Keratinocyte (primary cell): Measurements from ENCODE around the gene KLHL35. TPM values are rescaled to one million over a fixed set of nuclear protein-coding genes. Genes with fewer than 3 reads are reported as not detected.
A peak's percentile ranks its signal among the peaks of the same experiment; 100 is the strongest.

Source experiments
- DNase-seq: peaks from one replicate; pipeline ENCODE4 v3.0.0-alpha.2; 2011; ENCODE audit warnings: low read depth, missing footprints, low spot score
- FAIRE-seq: peaks from 2 replicates; lab custom pipeline; 2011; peaks lifted over from hg19 to GRCh38; lab: Jason Lieb, UNC
- H2AFZ ChIP-seq: 2 replicates; pipeline ENCODE4 v1.6.0; 2012; ENCODE audit warnings: low read length, control low read depth, inconsistent platforms; ENCODE audit not compliant: control insufficient read depth
- H3K27ac ChIP-seq: 2 replicates; pipeline ENCODE4 v1.5.1; 2011; ENCODE audit warnings: low read length; ENCODE audit not compliant: control insufficient read depth, insufficient read depth
- H3K27me3 ChIP-seq: 3 replicates; pipeline ENCODE4 v1.6.0; 2011; ENCODE audit warnings: low read length; ENCODE audit not compliant: control insufficient read depth, insufficient read depth; ENCODE audit errors: extremely low read depth
- H3K36me3 ChIP-seq, 2 experiments: 2 replicates in 1 of 2; 3 replicates in 1 of 2; pipeline ENCODE4 v1.5.1; 2011; ENCODE audit warnings: low read length in 2 of 2, mild to moderate bottlenecking in 1 of 2; ENCODE audit not compliant: control insufficient read depth in 2 of 2, insufficient read depth in 2 of 2; ENCODE audit errors: extremely low read depth in 1 of 2
- H3K4me1 ChIP-seq: 3 replicates; pipeline ENCODE4 v1.5.1; 2011; ENCODE audit warnings: low read length; ENCODE audit not compliant: control insufficient read depth, insufficient read depth; ENCODE audit errors: extremely low read depth
- H3K4me2 ChIP-seq: 3 replicates; pipeline ENCODE4 v1.6.0; 2011; ENCODE audit warnings: low read depth, low read length; ENCODE audit not compliant: control insufficient read depth, insufficient read depth; ENCODE audit errors: extremely low read depth
- H3K4me3 ChIP-seq, 3 experiments: fragments of 200-600 bp in 1 of 3; sonication (generic) in 1 of 3; 2 replicates in 2 of 3; 3 replicates in 1 of 3; pipeline ENCODE4 v1.5.1; 2011 to 2016; ENCODE audit warnings: low read length in 3 of 3, mild to moderate bottlenecking in 3 of 3, control low read depth in 2 of 3, inconsistent platforms in 1 of 3, low read depth in 1 of 3, mixed read lengths in 1 of 3, mixed run types in 1 of 3, moderate library complexity in 1 of 3; ENCODE audit not compliant: control insufficient read depth in 2 of 3, insufficient read depth in 2 of 3; ENCODE audit errors: extremely low read depth in 1 of 3
- H3K79me2 ChIP-seq: 2 replicates; pipeline ENCODE4 v1.6.0; 2012; ENCODE audit warnings: low read length; ENCODE audit not compliant: control insufficient read depth, insufficient read depth
- H3K9ac ChIP-seq: 3 replicates; pipeline ENCODE4 v1.6.0; 2011; ENCODE audit warnings: low read length; ENCODE audit not compliant: control insufficient read depth, insufficient read depth; ENCODE audit errors: extremely low read depth
- H3K9me1 ChIP-seq: 3 replicates; pipeline ENCODE4 v1.6.0; 2011; ENCODE audit warnings: low read length; ENCODE audit not compliant: control insufficient read depth, insufficient read depth; ENCODE audit errors: extremely low read depth
- H3K9me3 ChIP-seq: 2 replicates; pipeline ENCODE4 v1.5.1; 2012; ENCODE audit warnings: low read depth, low read length; ENCODE audit not compliant: control insufficient read depth
- H4K20me1 ChIP-seq: 3 replicates; pipeline ENCODE4 v1.6.0; 2011; ENCODE audit warnings: low read length; ENCODE audit not compliant: control insufficient read depth, insufficient read depth; ENCODE audit errors: extremely low read depth
- EZH2 ChIP-seq: IDR thresholded peaks from one replicate; pipeline ENCODE4 v1.6.1; 2012; ENCODE audit warnings: inconsistent platforms, mild to moderate bottlenecking, low read length, moderate library complexity
- dilution Hi-C: fragments of 300-500 bp; cut with MboI; formaldehyde crosslinking; loops from one replicate; pipeline ENCODE4 v1.7.0; 2020; ENCODE audit warnings: low sequenced_read_pairs; ENCODE audit not compliant: extremely low pct_ligation_motif_present
- polyA plus RNA-seq, 5 experiments: library from polyadenylated mRNA; depleted of rRNA in 3 of 5; stranded (reverse) in 3 of 5; stranded (forward) in 1 of 5; unstranded in 1 of 5; fragments of >200 nt; gene quantifications; 1 replicate in 1 of 5; 2 replicates in 3 of 5; 3 replicates in 1 of 5; pipeline versions ENCODE4 v1.2.1 to v1.2.3, GENCODE V29; 2011 to 2012; ENCODE audit warnings: missing spikeins in 2 of 5, low read depth in 1 of 5, low replicate concordance in 1 of 5
- TF ChIP-seq, protein P1 (sequence below), 3 experiments: IDR thresholded peaks in 1 of 3; conservative IDR thresholded peaks in 1 of 3; optimal IDR thresholded peaks in 1 of 3; 2 replicates in 2 of 3; 3 replicates in 1 of 3; pipeline versions ENCODE3 to v1.5.1; 2011; ENCODE audit warnings: low read length in 3 of 3, mild to moderate bottlenecking in 3 of 3, moderate library complexity in 2 of 3, control low read depth in 1 of 3, inconsistent platforms in 1 of 3; ENCODE audit not compliant: insufficient read depth in 2 of 3; ENCODE audit errors: extremely low read depth in 1 of 3

KLHL35 gene
- polyA plus RNA-seq, 1 donor (not counting 4 experiments of a cell fraction or from before 2014, with no cell fraction given), result 0.58 TPM

- Histone ChIP-seq H3K27me3 (peaks cover 22% of the 10 kb centered on the region), H3K9ac (no peak overlapping the region), H3K4me1 (no peaks in the 10 kb centered on the region), H3K36me3 (no peaks in the 10 kb centered on the region), H3K27ac (no peak overlapping the region), H2AFZ (no peak overlapping the region), H4K20me1 (no peaks in the 10 kb centered on the region), H3K4me2 (no peak overlapping the region), H3K9me3 (no peaks in the 10 kb centered on the region), H3K79me2 (no peaks in the 10 kb centered on the region), H3K9me1 (no peaks in the 10 kb centered on the region), H3K4me3 (no peak overlapping the region)
- DNase-seq (no peak), FAIRE-seq (no peak)
- dilution Hi-C loops, result no loop called here
- TF ChIP-seq, protein P1, sequence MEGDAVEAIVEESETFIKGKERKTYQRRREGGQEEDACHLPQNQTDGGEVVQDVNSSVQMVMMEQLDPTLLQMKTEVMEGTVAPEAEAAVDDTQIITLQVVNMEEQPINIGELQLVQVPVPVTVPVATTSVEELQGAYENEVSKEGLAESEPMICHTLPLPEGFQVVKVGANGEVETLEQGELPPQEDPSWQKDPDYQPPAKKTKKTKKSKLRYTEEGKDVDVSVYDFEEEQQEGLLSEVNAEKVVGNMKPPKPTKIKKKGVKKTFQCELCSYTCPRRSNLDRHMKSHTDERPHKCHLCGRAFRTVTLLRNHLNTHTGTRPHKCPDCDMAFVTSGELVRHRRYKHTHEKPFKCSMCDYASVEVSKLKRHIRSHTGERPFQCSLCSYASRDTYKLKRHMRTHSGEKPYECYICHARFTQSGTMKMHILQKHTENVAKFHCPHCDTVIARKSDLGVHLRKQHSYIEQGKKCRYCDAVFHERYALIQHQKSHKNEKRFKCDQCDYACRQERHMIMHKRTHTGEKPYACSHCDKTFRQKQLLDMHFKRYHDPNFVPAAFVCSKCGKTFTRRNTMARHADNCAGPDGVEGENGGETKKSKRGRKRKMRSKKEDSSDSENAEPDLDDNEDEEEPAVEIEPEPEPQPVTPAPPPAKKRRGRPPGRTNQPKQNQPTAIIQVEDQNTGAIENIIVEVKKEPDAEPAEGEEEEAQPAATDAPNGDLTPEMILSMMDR (optimal IDR thresholded peaks at IDR 0.05 in 1 of 3, IDR thresholded peaks at IDR 0.05 in 1 of 3, conservative IDR thresholded peaks at IDR 0.05 in 1 of 3; ENCODE audit: extremely low read depth in 1 of 3, insufficient read depth in 2 of 3, low read length in 3 of 3), result peak; percentile 57 to 78 (median 77)
- TF ChIP-seq EZH2, result no peak
Observed at GRCh38 chr11:75450826-75451821, 18.1 kb upstream of the KLHL35 start.

GRCh38 chr11:75450236-75450635 lies 17.2 kb upstream of the KLHL35 start:
- FAIRE-seq, result no peak

More at GRCh38 chr11:75450236-75450635, 17.2 kb upstream of the KLHL35 start:
- H3K9me3 ChIP-seq, result no peaks in the 10 kb centered on the region
- H2AFZ ChIP-seq, result no peak overlapping the region
- H3K27me3 ChIP-seq, result peaks cover 22% of the 10 kb centered on the region
- TF ChIP-seq, protein P1 (optimal IDR thresholded peaks at IDR 0.05 in 1 of 3, IDR thresholded peaks at IDR 0.05 in 1 of 3, conservative IDR thresholded peaks at IDR 0.05 in 1 of 3; ENCODE audit: extremely low read depth in 1 of 3, insufficient read depth in 2 of 3, low read length in 3 of 3), result no peak
- no peak for TF ChIP-seq EZH2
- no peaks in the 10 kb centered on the region for H4K20me1 ChIP-seq
- no peaks in the 10 kb centered on the region for H3K9me1 ChIP-seq
- H3K27ac ChIP-seq, result no peak overlapping the region
- dilution Hi-C loops, result no loop called here
- H3K4me1 ChIP-seq, result no peaks in the 10 kb centered on the region
- H3K9ac ChIP-seq, result no peak overlapping the region
- no peak for DNase-seq
- H3K4me3 ChIP-seq, result no peak overlapping the region
- no peak overlapping the region for H3K4me2 ChIP-seq
- no peaks in the 10 kb centered on the region for H3K36me3 ChIP-seq
- no peaks in the 10 kb centered on the region for H3K79me2 ChIP-seq
